Measurements from ENCODE around the gene CMTM8.

CMTM8 gene

GRCh38 chr3:32229565-32229964, 8.9 kb upstream of the CMTM8 start:
- DNase-seq (ENCODE audit: low read depth), result no peak

DNA sequence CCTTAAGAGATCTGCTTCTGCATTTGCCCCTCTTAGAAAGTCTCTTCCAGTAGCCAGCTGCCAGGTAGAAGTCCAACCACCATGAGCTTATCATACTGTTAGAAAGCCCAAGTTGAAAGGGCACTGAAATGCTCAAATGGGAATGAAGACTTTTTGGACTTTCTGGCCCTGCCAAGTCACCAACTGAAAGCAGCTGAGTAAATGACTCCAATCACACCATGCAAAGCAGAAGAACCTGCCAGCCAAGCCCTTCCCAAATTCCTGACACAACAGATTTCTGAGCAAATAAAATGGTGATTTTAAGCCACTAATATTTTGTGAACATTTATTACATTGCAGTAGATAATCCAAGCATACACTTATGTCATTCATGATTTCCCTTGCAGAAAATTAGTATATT, 2.1 kb upstream of the CMTM8 start:
- DNase-seq (ENCODE audit: low read depth), result no peak

DNA sequence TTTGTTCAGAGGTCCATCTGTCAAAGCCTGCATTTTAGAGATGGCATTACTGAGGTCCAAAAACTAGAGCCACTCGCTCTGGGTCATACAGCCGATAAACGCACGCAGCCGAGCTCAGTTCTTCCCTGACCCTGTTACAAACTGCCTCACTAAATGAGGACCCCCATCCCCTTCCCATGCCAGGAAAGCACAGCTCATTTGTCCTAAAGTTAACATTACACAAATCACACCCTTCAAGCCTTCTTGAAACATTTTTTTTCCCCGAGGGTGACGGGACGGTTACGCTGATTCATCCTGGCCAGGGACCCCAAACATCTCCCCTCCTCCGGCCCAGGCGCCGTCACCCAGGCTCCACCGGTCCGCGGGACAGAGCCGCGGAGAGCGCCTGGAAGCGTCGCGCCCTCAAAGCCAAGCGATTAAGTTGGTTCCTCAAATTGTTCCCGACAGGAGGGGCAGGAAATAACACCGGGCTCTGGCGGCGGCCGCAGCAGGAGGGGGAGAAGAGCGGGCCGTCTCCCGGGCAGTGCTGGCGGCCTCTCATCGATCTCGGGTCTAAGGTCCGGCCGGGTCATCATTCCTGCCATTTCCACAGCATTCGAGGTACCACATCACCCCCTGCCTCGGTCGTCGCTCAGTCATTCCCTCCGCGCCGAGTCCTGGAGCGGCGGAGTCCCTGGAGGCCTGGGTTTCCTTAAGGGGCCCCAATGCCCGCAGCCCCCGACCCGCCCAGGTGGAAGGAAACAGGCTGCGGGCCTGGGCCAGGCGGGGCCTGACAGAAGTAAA, 619 bp upstream of the CMTM8 start:
- DNase-seq (ENCODE audit: low read depth), result no peak

DNA sequence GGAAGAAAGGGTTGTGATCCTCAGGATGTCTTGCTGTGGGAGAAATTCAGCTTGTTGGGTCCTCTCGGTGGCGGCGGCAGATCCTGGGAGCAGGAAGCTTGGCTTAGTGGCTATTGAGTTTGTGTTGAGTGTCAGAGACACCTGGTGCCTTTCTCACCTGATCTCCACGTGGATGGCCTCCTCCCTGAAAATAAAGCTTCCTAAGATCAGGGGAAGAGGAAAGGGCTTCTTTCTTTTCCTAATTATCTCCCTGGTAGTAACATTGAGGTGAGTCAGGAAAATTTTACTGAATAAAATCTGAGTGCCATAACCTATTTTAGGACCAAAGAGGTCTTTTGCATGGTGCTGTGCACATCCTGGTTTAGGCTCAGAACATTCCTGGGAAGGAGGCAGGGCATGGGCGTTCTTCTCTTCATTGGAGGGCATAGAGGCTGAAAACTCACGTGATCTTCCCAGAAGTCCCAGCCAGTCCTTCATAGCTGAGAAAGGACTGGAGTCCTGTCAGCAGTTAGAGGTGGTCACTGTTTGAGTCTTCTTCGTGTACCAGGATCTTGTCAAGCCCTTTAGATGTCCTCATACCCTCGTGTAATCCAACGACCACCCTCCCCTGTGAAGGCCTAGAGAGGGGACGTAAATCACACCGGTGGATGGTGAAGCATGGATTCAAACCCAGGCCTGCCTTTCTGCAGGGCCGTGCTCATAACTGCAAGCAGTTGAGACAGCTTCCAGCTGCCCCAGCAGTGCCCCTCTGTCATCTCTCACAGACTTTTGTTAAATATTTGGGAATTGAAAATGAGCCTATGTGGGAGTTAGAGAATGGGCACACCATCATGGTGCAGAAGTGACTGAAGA, 1.1 kb downstream of the CMTM8 start:
- no peak for DNase-seq (ENCODE audit: low read depth)

DNA sequence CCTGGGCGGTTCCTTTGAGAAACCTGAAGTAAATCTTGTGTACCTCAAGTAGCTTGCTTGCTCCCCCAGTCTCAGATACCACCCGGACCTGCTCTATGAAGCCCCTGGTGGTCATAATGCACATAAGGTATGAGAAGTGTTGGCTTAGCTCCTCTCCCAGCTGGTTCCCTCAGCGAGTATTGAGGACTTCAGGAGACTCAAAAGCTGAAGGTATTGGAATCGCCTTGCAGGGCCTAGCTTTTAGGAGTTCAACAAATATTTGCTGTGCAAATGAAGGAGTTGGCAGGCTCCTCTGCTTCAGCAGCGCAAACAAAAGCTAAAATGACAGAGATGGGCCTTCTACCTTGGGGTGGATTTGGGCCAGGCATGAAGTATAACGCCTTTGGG, 1.7 kb downstream of the CMTM8 start:
- DNase-seq (ENCODE audit: low read depth), result peak; percentile 10

GRCh38 chr3:32241100-32241499, 2.6 kb downstream of the CMTM8 start:
- DNase-seq (ENCODE audit: low read depth), result no peak

DNA sequence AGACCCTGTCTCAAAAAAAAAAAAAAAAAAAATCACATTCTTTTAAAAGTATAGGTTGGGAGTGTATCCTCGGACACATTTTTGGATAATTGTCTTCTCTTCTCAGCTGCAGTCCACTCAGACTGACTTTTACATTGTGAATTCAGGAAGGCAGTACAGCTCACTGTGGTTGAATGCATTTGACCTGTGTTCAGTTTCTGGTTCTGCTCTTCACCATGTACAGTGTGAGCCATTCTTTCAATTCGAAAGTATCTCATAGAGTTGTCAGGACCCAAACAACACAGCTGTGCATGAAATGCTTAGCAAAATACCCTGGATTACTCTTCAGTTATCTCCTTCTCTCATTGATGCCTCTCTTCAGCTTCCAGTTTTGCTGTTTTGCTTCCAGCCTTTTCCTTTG, 5.0 kb downstream of the CMTM8 start:
- no peak for DNase-seq (ENCODE audit: low read depth)

DNA sequence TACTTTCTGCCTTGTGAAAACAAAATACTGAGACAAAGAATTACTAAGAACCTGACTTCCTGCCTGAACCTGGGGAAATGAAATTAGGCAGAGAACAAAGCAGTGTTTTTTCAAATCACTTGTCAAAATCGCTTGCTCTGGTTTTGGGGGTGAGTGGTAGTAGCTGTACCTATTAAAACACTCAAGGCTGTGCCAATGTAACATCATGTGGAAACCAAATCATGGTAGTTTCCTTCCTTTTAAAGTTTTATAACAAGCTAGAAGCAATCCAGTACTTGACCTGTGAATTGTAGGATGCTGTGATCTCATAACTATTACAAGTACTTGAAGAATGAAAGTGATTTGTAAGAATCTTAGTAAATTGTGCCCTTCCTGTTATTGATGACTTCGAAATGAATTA, 6.7 kb downstream of the CMTM8 start:
- DNase-seq (ENCODE audit: low read depth), result no peak

GRCh38 chr3:32246079-32246675, 7.7 kb downstream of the CMTM8 start:
- DNase-seq (ENCODE audit: low read depth), result no peak

- peak; percentile 97 for DNase-seq (ENCODE audit: low read depth)
Measured at GRCh38 chr3:32249184-32249782, 10.8 kb downstream of the CMTM8 start.

DNA sequence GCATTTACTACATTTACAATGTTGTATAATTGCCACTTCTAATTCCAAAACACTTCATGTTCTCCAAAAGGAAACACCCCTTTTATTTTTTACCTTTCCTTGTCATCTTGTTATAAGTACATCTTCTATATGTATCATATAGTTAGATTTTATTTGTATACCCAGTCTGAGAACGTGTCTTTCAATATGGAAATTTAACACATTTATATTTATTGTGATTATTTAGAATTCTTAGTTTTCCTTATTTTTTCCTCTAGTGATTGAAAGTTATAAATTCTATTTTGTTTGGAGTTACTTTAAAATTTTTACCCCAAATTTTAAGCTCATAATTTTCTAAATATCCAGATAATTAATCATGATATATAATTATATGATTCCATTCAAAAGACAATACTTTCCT, 15.8 kb downstream of the CMTM8 start:
- DNase-seq (ENCODE audit: low read depth), result no peak

DNA sequence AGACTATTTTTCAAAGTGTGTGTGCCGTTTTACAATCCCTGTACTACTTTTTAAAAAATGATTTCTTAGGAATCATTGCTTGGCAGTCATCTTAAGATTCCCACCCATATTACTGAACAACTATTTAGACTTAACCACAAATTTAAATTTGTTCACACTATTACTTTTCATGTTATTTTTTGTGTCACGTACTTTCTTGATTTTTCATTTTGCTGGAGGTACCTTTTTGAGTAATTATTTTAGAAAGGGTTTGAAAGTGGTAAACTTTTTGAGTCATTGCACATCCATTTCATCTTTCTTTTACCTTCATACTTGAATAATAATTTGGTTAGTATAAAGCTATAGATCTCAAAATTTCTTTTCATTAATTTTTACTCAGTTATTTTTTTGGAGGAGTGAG, 16.9 kb downstream of the CMTM8 start:
- DNase-seq (ENCODE audit: low read depth), result no peak

- no peak for DNase-seq (ENCODE audit: low read depth)
Measured at GRCh38 chr3:32256206-32256605, 17.7 kb downstream of the CMTM8 start.

DNA sequence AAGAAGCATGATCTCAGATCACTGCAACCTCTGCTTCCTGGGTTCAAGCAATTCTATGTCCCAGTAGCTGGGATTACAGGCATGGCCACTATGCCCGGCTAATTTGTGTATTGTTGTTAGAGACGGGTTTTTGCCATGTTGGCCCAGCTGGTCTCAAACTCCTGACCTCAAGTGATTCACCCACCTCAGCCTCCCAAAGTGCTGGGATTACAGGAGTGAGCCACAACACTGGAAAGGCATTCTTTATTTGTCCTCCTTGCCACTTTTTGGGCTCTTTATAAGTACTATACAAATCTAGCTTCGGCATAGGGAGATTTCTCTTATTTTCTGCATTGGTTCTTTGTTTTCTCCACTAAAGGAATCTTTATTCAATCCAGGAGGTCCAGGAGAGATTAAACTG, 18.6 kb downstream of the CMTM8 start:
- DNase-seq (ENCODE audit: low read depth), result no peak

DNA sequence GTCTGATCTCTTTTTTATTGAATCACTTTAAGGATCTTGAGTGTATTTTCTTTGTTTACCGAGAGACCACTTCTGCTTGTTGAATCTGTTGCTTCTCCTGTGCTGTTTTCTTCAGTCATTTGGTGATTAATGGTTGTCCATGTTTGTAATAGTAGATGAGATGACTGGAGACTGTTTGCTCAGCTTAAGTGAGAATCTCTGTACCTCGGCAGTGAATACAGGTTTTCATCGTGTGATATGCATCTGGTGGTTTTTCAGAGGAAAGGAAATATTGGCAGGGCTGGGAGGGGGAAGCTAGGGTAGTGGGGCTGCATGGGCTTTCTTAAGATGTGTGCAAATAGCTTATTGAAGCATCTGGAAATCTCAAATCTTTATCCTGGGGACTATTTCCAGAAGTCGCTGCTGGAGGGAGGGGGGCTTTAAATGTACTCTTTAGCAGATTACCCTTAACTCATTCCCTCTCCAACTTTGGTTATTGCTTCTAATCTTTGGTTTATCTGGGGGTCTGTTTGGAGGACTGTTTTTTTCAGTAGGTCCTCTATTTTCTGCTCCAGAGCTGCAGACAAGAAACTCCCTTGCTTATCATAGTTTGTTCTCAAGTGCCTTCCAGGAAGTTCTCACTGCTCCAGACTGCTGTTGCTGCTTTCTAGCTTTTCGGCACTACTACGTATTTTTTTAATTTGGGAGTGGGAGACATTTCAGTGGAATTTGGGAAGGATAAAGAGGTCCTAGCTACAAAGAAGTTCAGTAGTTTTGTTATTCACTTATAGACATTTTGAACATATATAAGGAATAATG, 19.4 kb downstream of the CMTM8 start:
- DNase-seq (ENCODE audit: low read depth), result no peak

DNA sequence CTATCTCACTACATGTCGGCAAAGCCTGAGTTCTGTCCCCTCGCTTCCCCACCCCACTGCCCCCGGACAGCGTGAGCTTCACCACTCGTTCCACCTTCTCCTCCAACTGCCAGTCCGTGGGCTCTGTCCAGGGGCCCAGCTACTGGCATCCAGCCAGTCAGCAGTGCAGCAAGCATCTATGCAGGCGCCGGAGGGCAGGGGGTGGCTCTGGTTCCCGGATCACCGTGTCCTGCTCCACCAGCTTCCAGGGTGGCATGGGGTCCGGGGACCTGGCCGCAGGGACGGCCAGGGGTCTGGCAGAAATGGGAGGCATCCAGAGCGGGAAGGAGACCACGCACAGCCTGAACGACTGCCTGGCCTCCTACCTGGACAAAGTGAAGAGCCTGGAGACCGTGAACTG, 20.4 kb downstream of the CMTM8 start:
- no peak for DNase-seq (ENCODE audit: low read depth)

- no peak for DNase-seq (ENCODE audit: low read depth)
Measured at GRCh38 chr3:32261545-32261944, 23.1 kb downstream of the CMTM8 start.

- DNase-seq (ENCODE audit: low read depth), result no peak
Measured at GRCh38 chr3:32262201-32262600, 23.7 kb downstream of the CMTM8 start.

DNA sequence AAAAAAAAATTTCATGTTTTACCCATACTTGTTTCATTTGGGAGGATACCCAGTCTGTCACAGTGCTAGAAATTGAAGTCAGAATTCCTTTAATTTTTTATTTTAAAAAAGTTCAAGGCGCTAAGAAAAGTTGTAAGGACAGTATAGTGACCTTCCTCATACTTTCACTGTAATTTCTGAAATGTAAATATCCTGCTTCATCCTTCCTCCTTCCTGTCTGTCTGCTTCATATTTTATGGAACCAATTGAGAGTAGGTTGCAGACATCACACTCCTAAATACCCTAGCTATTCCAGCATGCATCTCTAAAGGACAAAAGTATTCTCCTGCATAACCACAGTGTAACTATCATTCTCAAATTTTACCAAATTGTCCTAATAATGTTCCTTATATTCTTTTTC, 35.8 kb downstream of the CMTM8 start:
- DNase-seq (ENCODE audit: low read depth), result no peak

GRCh38 chr3:32275506-32275905, 37.0 kb downstream of the CMTM8 start:
- DNase-seq (ENCODE audit: low read depth), result no peak

DNA sequence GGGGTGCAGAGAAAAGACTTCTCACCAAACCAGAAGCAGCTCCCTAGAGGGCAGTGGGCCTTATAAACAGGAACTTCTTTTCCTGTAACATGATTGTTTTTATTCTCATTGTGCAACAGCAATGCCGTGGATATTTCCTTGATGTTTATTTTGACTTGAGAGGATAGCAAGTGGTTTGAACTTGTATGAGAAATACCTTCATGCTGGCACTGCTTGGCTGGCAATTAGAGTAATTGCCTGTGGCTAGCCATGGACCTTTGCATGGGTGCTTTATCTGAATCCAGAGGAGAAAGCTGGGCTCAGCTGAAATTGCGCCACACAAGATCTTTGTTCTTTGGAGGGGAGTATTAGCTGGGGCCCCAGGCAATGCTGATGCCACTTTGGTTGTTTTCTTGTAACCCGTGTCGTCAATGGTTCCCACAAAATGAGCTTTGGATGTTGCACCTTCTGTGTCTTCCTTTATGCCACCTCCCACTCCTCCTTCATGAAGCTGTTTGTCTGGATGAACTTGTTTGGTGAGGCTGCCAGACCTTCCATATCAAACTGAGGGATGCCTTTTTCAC, 37.9 kb downstream of the CMTM8 start:
- peak; percentile 73 for DNase-seq (ENCODE audit: low read depth)

- DNase-seq (ENCODE audit: low read depth), result peak; percentile 47
Measured at GRCh38 chr3:32278714-32279113, 40.2 kb downstream of the CMTM8 start.
